Adrenal gland (tissue), 5 donors: ENCODE results near the gene PTAR1.

ENCODE experiments used
- CTCF ChIP-seq, 6 experiments: fragments of 450-650 bp in 4 of 6; fragments of 200-600 bp in 2 of 6; sonication (generic) in 1 of 6; IDR thresholded peaks; 1 replicate in 5 of 6; 2 replicates in 1 of 6; pipeline versions ENCODE4 v1.5.1 to v1.8.0; 2016 to 2021; ENCODE audit warnings: antibody characterized with exemption in 6 of 6, mild to moderate bottlenecking in 2 of 6, moderate library complexity in 1 of 6
- POLR2A ChIP-seq, 2 donors: fragments of 450-650 bp; IDR thresholded peaks; one replicate each; pipeline ENCODE4 v1.6.1; 2017; ENCODE audit warnings: antibody characterized with exemption in 2 of 2, mild to moderate bottlenecking in 2 of 2, moderate library complexity in 1 of 2
- donor health status: DM: no; HTN: no; CAD: no.

DNA sequence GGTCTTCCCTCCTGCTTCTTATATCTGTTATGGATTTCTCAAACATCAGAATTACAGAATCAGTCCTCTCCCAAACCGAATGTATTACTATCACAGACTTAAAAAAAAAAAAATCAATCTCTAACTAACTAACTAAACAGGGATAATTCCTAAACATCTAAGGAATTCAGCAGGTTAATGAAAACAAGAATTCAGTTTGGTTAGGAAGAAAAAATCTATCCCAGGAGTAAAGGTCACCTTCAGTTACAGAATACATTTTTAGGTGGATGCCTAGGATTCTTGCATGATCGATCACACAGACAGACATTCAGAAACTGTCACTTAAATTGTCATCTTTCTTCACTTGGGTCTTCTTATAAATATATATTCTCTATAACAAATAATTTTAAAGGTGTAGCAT is 11.5 kb downstream of the PTAR1 start:
- TF ChIP-seq POLR2A (IDR thresholded peaks at IDR 0.05) (no peak), CTCF (IDR thresholded peaks at IDR 0.05) (no peak)
